HG02840 (cell line): ENCODE results near the gene AP3S2.
"Not testable (repeated sequence)": the region's sequence is repeated elsewhere in the genome, so short reads cannot be mapped to it uniquely, and the experiment has no call there.

Experiments
- ATAC-seq: cut with Tn5 transposase; IDR thresholded peaks from one replicate; pipeline ENCODE4 v1.9.1; 2021; ENCODE audit warnings: mild to moderate bottlenecking, moderate library complexity, moderate number of reproducible peaks; ENCODE audit not compliant: unreplicated experiment, low FRiP score

AP3S2 gene

DNA sequence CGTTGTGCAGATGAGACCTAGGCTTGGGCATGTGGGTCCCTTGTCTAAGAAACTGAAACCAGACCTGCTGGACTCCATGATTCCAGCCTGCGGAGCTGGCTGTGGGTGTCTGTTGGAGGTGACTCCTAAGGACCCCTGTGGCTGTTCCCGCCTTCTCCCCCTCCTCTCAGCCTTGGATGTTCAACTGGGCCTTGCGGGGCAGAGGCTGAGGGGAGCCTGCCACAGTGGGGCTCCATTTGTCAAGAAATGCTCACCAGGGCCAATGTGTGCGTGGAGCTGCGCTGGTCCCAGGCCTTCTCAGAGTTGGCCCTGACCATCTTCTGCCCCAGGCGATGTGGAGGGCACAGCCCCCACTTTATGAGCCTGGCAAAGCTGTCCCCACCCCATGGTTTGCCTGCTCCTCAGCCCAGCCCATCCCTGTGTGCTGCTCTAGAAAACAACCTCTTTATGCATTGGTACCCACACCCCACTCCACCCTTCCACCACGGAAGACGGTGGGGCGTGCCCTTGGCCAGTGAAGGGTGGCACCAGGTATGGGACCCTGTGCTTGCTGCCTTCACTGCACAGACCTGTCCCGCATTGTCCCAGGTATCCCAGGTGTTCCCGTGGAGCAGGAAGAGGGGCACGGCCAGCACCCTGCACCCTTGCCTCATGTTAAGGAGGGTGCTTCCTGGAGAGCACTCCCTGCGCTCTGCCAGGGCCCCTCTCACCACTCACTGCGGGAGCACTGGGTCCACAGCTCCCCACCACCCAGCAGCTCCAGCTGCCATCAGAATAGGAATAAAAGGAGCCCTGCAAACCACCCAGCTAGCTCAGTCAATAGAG lies 109.7 kb downstream of the AP3S2 start:
- ATAC-seq, result no peak

DNA sequence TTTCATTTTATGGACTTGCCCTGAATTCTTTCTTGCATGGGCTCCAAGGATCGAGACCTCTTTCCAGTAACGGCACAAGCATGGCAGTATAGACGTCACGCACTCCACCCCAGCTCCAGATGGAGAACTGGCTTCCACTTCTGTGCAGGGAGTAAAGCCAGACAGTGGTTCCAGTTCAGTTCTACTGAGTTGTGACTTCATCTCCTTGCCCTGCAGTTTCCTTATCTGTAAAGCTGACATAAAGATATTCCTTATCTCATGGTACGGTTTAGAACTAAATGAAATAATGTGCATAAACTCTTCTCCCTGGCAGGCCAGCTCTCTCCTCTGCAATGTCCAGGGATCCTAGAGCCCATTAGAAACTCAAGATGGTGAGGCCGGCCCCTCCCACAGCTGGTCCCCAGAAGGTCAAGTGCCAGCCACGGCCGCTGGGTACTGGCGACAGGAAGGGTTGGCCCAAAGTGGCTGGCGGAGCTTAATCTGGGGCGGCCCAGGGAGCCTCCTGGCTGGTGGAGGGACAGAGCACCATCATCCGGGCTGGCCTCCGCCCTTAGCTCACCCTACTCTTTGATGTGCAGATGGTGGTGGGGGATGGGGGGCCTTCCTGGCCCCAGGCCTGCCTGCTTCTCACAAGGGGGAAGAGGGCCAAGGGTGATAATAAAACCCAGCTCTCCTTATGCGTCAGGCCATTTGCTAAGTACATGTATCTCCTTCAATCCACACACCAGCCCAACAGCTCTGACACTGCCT lies 110.5 kb downstream of the AP3S2 start:
- no peak for ATAC-seq

GRCh38 chr15:89782619-89782950 lies 111.2 kb downstream of the AP3S2 start:
- ATAC-seq, result not testable (repeated sequence)

GRCh38 chr15:89781891-89782618 lies 111.7 kb downstream of the AP3S2 start:
- no peak for ATAC-seq

GRCh38 chr15:89781055-89781454 lies 112.7 kb downstream of the AP3S2 start:
- no peak for ATAC-seq

GRCh38 chr15:89780601-89781000 lies 113.2 kb downstream of the AP3S2 start:
- no peak for ATAC-seq
